GM12878 (cell line): ENCODE data around the gene PIGU. TPM values are rescaled to one million over a fixed set of nuclear protein-coding genes. Genes with fewer than 3 reads are reported as not detected.

Experiments used
- ATAC-seq: fragments of 200-7000 bp; cut with Tn5 transposase; 3 replicates; pipeline ENCODE4 v1.9.1; 2020; ENCODE audit warnings: mild to moderate bottlenecking, moderate library complexity
- BruUV-seq: library from RNA; stranded (reverse); fragments of 400-500 nt; replicated peaks from 2 replicates; lab custom pipeline; 2021; lab: Mats Ljungman, UMichigan
- CTCF ChIA-PET: fragments of 300-600 bp; sonication (Branson Sonifier 250); formaldehyde crosslinking; extraction: SDS; loops from one replicate; lab custom pipeline; 2021; ENCODE audit warnings: inconsistent platforms; lab: Yijun Ruan, JAX
- POLR2A ChIA-PET: fragments of 350-600 bp; formaldehyde crosslinking; extraction: SDS; loops from one replicate; lab custom pipeline; 2021; ENCODE audit warnings: inconsistent platforms; lab: Charles Lee
- RAD21 ChIA-PET: fragments of 300-600 bp; sonication (Branson Sonifier 250); formaldehyde crosslinking; loops from one replicate; lab custom pipeline; 2023; ENCODE audit warnings: antibody characterized with exemption; ENCODE audit not compliant: unreplicated experiment; lab: Charles Lee
- SMC1A ChIA-PET: fragments of 300-600 bp; sonication (Branson Sonifier 250); formaldehyde crosslinking; loops from one replicate; lab custom pipeline; 2023; ENCODE audit not compliant: unreplicated experiment, uncharacterized antibody; lab: Charles Lee
- DNase-seq: peaks from one replicate; pipeline ENCODE4 v3.0.0-alpha.2; 2011; ENCODE audit warnings: low read depth, low spot score
- FAIRE-seq: peaks from 3 replicates; lab custom pipeline; 2011; peaks lifted over from hg19 to GRCh38; lab: Jason Lieb, UNC
- H2AFZ ChIP-seq: 2 replicates; pipeline ENCODE4 v1.6.0; 2011; ENCODE audit warnings: low read depth, low read length, control low read depth; ENCODE audit not compliant: control insufficient read depth
- H3K27ac ChIP-seq: 2 replicates; pipeline ENCODE4 v1.5.1; 2011; ENCODE audit warnings: control low read depth; ENCODE audit not compliant: control insufficient read depth, insufficient read depth
- H3K27me3 ChIP-seq, 2 experiments: replicated peaks in 1 of 2; 2 replicates each; pipeline versions ENCODE4 v1.6.0 to v1.6.1; 2011; ENCODE audit warnings: low read length in 1 of 2; ENCODE audit not compliant: control insufficient read depth in 2 of 2, insufficient read depth in 2 of 2
- H3K36me3 ChIP-seq, 2 experiments: 2 replicates each; pipeline ENCODE4 v1.5.1; 2011; ENCODE audit warnings: low read length in 1 of 2; ENCODE audit not compliant: control insufficient read depth in 2 of 2, insufficient read depth in 2 of 2
- H3K4me1 ChIP-seq: 2 replicates; pipeline ENCODE4 v1.6.1; 2011; ENCODE audit warnings: mild to moderate bottlenecking, low read length, moderate library complexity, mixed read lengths; ENCODE audit not compliant: control insufficient read depth, insufficient read depth
- H3K4me2 ChIP-seq: 2 replicates; pipeline ENCODE4 v1.6.0; 2011; ENCODE audit warnings: control low read depth; ENCODE audit not compliant: control insufficient read depth, insufficient read depth
- H3K4me3 ChIP-seq: fragments of 200-600 bp; sonication (generic); 2 replicates; pipeline ENCODE4 v1.5.1; 2016
- H3K79me2 ChIP-seq: 2 replicates; pipeline ENCODE4 v1.6.0; 2011; ENCODE audit warnings: low read length; ENCODE audit not compliant: control insufficient read depth, insufficient read depth
- H3K9ac ChIP-seq: 2 replicates; pipeline ENCODE4 v1.8.0; 2011; ENCODE audit warnings: low read length, control low read depth, mixed read lengths; ENCODE audit not compliant: control insufficient read depth, insufficient read depth
- H3K9me3 ChIP-seq: replicated peaks from 3 replicates; pipeline ENCODE4 v1.5.1; 2011; ENCODE audit warnings: mild to moderate bottlenecking, low read length; ENCODE audit not compliant: control insufficient read depth, insufficient read depth
- H4K20me1 ChIP-seq: 2 replicates; pipeline ENCODE4 v1.6.0; 2011; ENCODE audit not compliant: control insufficient read depth, insufficient read depth
- CTCF ChIP-seq, 3 experiments: IDR thresholded peaks in 2 of 3; conservative IDR thresholded peaks in 1 of 3; 2 replicates each; pipeline ENCODE4 v1.5.1; 2011; ENCODE audit warnings: low read depth in 3 of 3, low read length in 3 of 3, mild to moderate bottlenecking in 3 of 3, control low read depth in 2 of 3, moderate library complexity in 2 of 3, inconsistent platforms in 1 of 3, mixed read lengths in 1 of 3; ENCODE audit not compliant: control insufficient read depth in 2 of 3, insufficient read depth in 1 of 3; ENCODE audit errors: extremely low read depth in 1 of 3
- IKZF1 ChIP-seq: fragments of 450-650 bp; conservative IDR thresholded peaks from 2 replicates; pipeline ENCODE4 v1.6.1; 2017; ENCODE audit warnings: antibody characterized with exemption, mild to moderate bottlenecking
- MAX ChIP-seq: IDR thresholded peaks from 2 replicates; pipeline ENCODE4 v1.6.1; 2012; ENCODE audit warnings: low read depth, low read length, improper control_type of control experiment
- POLR2AphosphoS2 ChIP-seq: IDR thresholded peaks from 2 replicates; pipeline ENCODE4 v1.6.1; 2011; ENCODE audit warnings: low read depth, mild to moderate bottlenecking, low read length, improper control_type of control experiment, moderate library complexity
- SUPT20H ChIP-seq: IDR thresholded peaks from 2 replicates; pipeline ENCODE4 v1.6.1; 2011; ENCODE audit warnings: low read depth, mild to moderate bottlenecking, low read length, moderate library complexity, borderline replicate concordance; ENCODE audit not compliant: control insufficient read depth
- ZBED1 ChIP-seq: IDR thresholded peaks from 2 replicates; pipeline ENCODE4 v1.6.1; 2016; ENCODE audit warnings: borderline replicate concordance
- WGBS: methylation state at CpG from one replicate; pipeline ENCODE4 v1.1.6; 2016; ENCODE audit warnings: low lambda C conversion rate; ENCODE audit not compliant: insufficient replicate concordance, insufficient coverage; ENCODE audit errors: missing lambda C conversion rate; 5-methylcytosine and 5-hydroxymethylcytosine counted together
- in situ Hi-C: fragments of 300-500 bp; cut with MboI; formaldehyde crosslinking; loops from 9 replicates; pipeline ENCODE4 v1.14.3; 2018; ENCODE audit warnings: mixed read lengths
- intact Hi-C: fragments of 100-400 bp; cut with micrococcal nuclease; formaldehyde crosslinking; loops from one replicate; pipeline ENCODE4 v1.14.2; 2022; ENCODE audit not compliant: unreplicated experiment
- polyA plus RNA-seq, 11 experiments: library from polyadenylated mRNA; depleted of rRNA in 4 of 11; unstranded in 6 of 11; stranded (reverse) in 5 of 11; fragments of >200 nt; fragmentation: Nextera tagmentation in 4 of 11; fragmentation: Illumina TruSeq in 1 of 11; extraction: Ambion mirVana in 4 of 11; extraction: Trizol in 1 of 11; gene quantifications; 1 replicate in 1 of 11; 2 replicates in 10 of 11; pipeline versions ENCODE4 v1.2.1 to v1.2.3, GENCODE V29; 2011 to 2016; ENCODE audit warnings: inconsistent platforms in 2 of 11, missing spikeins in 2 of 11, low read depth in 1 of 11
- total RNA-seq, 4 experiments: library from RNA; depleted of rRNA in 3 of 4; stranded (reverse); fragments of >200 nt in 3 of 4; fragmentation: Illumina TruSeq in 1 of 4; extraction: Trizol in 1 of 4; gene quantifications; 2 replicates each; pipeline versions ENCODE4 v1.2.1 to v1.2.3, GENCODE V29; 2013 to 2021
- TF ChIP-seq, protein P1 (sequence below): fragments of 450-650 bp; IDR thresholded peaks from 2 replicates; pipeline ENCODE4 v1.6.1; 2016; ENCODE audit warnings: mild to moderate bottlenecking, moderate library complexity, borderline replicate concordance

Gene PIGU
- total and polyA plus RNA-seq, 10 of the 15 experiments (the other 5 are each of a cell fraction or from before 2014, with no cell fraction given): 4.1 to 88.2 (median 25.0) TPM

DNA sequence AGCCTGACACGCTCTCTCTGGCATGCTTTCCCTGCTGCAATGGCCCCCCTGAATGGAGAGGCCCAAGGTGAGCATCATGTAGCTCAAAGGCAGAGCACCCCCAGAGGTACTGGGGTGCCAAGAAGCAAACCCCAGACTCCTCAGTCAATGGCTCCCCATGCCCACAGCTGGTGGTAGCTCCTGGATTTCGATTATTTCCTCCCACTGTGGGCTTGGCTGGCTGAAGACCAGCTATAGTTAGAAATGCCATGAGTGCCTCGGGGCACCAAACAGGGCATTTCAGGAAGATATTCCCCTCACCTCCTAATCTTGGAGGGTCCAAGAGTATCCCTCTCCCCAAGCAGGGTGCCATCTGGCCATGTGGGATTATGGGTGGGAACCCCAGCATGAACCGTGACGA is 101.6 kb downstream of the PIGU start (continued):
- TF ChIP-seq POLR2AphosphoS2: no peak
- no peak for TF ChIP-seq ZBED1
- TF ChIP-seq, protein P1, sequence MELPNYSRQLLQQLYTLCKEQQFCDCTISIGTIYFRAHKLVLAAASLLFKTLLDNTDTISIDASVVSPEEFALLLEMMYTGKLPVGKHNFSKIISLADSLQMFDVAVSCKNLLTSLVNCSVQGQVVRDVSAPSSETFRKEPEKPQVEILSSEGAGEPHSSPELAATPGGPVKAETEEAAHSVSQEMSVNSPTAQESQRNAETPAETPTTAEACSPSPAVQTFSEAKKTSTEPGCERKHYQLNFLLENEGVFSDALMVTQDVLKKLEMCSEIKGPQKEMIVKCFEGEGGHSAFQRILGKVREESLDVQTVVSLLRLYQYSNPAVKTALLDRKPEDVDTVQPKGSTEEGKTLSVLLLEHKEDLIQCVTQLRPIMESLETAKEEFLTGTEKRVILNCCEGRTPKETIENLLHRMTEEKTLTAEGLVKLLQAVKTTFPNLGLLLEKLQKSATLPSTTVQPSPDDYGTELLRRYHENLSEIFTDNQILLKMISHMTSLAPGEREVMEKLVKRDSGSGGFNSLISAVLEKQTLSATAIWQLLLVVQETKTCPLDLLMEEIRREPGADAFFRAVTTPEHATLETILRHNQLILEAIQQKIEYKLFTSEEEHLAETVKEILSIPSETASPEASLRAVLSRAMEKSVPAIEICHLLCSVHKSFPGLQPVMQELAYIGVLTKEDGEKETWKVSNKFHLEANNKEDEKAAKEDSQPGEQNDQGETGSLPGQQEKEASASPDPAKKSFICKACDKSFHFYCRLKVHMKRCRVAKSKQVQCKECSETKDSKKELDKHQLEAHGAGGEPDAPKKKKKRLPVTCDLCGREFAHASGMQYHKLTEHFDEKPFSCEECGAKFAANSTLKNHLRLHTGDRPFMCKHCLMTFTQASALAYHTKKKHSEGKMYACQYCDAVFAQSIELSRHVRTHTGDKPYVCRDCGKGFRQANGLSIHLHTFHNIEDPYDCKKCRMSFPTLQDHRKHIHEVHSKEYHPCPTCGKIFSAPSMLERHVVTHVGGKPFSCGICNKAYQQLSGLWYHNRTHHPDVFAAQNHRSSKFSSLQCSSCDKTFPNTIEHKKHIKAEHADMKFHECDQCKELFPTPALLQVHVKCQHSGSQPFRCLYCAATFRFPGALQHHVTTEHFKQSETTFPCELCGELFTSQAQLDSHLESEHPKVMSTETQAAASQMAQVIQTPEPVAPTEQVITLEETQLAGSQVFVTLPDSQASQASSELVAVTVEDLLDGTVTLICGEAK: no peak
- no peak for TF ChIP-seq SUPT20H
- no peak for TF ChIP-seq IKZF1
- TF ChIP-seq MAX: no peak
- TF ChIP-seq, all 136 proteins: peak for 0

DNA sequence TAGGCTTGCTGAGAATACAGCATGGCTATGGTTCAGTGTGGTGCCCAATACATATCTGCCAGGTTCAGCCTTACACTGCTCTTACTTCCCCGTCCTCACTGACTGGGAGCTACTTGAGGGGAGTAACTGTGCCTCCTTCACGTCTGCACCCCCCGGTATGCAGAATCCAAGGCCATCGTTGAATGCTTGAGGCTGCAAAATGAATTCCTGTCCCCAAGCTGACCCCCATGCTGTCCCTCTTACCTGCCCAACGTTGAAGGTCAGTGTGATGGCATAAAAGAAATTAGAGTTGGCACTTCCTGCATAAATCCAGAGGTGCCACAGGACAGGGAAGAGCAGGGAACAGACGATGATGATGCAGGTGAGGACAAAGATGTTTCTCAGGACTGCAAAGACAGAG is 102.0 kb downstream of the PIGU start:
- in situ Hi-C loops (no loop called here), intact Hi-C loops (no loop called here)
- SMC1A ChIA-PET: no interaction called here
- no peak for FAIRE-seq
- Histone ChIP-seq H3K79me2 (no peaks in the 10 kb centered on the region), H2AFZ (no peak overlapping the region), H3K9ac (no peak overlapping the region), H3K27me3 (no peaks in the 10 kb centered on the region), H3K4me1 (peaks cover 3% of the 10 kb centered on the region), H3K4me2 (no peak overlapping the region), H3K27ac (no peak overlapping the region), H3K9me3 (no peaks in the 10 kb centered on the region), H3K4me3 (no peak overlapping the region), H3K36me3 (peaks cover 2 to 18% of the 10 kb centered on the region in 2 experiments)
- RAD21 ChIA-PET: no interaction called here
- CTCF ChIA-PET: no interaction called here
- no peak for ATAC-seq
- DNase-seq: no peak
- BruUV-seq: no TSS peak
- POLR2A ChIA-PET: interaction anchor here (0.6 kb wide), 1 partner anchor 236 kb away, joined by 3 read pairs; no protein-coding TSS in a partner anchor
- TF ChIP-seq CTCF (IDR thresholded peaks at IDR 0.05 in 2 of 3, conservative IDR thresholded peaks at IDR 0.05 in 1 of 3; ENCODE audit: control insufficient read depth in 2 of 3, extremely low read depth in 1 of 3, insufficient read depth in 1 of 3, low read depth in 3 of 3, low read length in 3 of 3): no peak
- TF ChIP-seq, all 136 proteins: peak for 0
- no peaks in the 10 kb centered on the region for H4K20me1 ChIP-seq
- 90% methylated on average over 6 of the region's 6 CpGs for WGBS
